Uterus (tissue), 4 donors: ENCODE data around the gene SPINK6. TPM values are rescaled to one million over a fixed set of nuclear protein-coding genes. Genes with fewer than 3 reads are reported as not detected.

Experiments
- DNase-seq, 2 donors: peaks; one replicate each; pipeline ENCODE4 v3.0.0-alpha.2; 2019 to 2020
- H3K27ac ChIP-seq, 2 donors: fragments of 200-600 bp; sonication (generic); 1 replicate in 1 of 2; 2 replicates in 1 of 2; pipeline ENCODE4 v1.5.1; 2016 to 2018
- H3K27me3 ChIP-seq, 2 donors: fragments of 200-600 bp; sonication (generic); one replicate each; pipeline ENCODE4 v1.5.1; 2018 to 2019; ENCODE audit warnings: control low read depth in 1 of 2
- H3K36me3 ChIP-seq, 2 donors: fragments of 200-600 bp; sonication (generic); one replicate each; pipeline ENCODE4 v1.5.1; 2019; ENCODE audit warnings: control low read depth in 1 of 2
- H3K4me1 ChIP-seq, 2 donors: fragments of 200-600 bp; sonication (generic); one replicate each; pipeline ENCODE4 v1.5.1; 2018 to 2019; ENCODE audit warnings: control low read depth in 1 of 2
- H3K4me3 ChIP-seq, 2 donors: fragments of 200-600 bp; sonication (generic); 1 replicate in 1 of 2; 2 replicates in 1 of 2; pipeline ENCODE4 v1.5.1; 2018 to 2019; ENCODE audit warnings: mild to moderate bottlenecking in 1 of 2
- H3K9me3 ChIP-seq, 2 donors: fragments of 200-600 bp; sonication (generic); one replicate each; pipeline ENCODE4 v1.5.1; 2019; ENCODE audit warnings: control low read depth in 1 of 2
- CTCF ChIP-seq, 4 experiments: fragments of 200-600 bp in 2 of 4; fragments of 450-650 bp in 2 of 4; sonication (generic) in 2 of 4; IDR thresholded peaks; one replicate each; pipeline ENCODE4 v1.5.1; 2016 to 2019; ENCODE audit warnings: antibody characterized with exemption in 4 of 4, mild to moderate bottlenecking in 2 of 4, moderate library complexity in 1 of 4
- POLR2A ChIP-seq, 2 donors: fragments of 450-650 bp; IDR thresholded peaks; one replicate each; pipeline ENCODE4 v1.6.1; 2016; ENCODE audit warnings: antibody characterized with exemption in 2 of 2, mild to moderate bottlenecking in 1 of 2, moderate library complexity in 1 of 2
- intact Hi-C: fragments of 100-400 bp; cut with DNase I; formaldehyde crosslinking; loops from one replicate; pipeline ENCODE4 v1.15.1; 2023; ENCODE audit warnings: low total_unique reads
- total RNA-seq, 4 donors: library from RNA; depleted of rRNA in 3 of 4; stranded (reverse); fragments of >200 nt in 3 of 4; gene quantifications; one replicate each; pipeline versions ENCODE4 v1.1.0 to v1.2.4, GENCODE V29; 2014 to 2023
- donor health status: DM: yes; HTN: yes; CAD: no.

The SPINK6 gene
- total RNA-seq = not detected

GRCh38 chr5:148202531-148203203, at the start of gene SPINK6:
TSS of gene SPINK6 (plus strand) at chr5:148203042. CDS start at chr5:148203097, 55 bp downstream.
- intact Hi-C loops = no loop called here
- H3K4me1 ChIP-seq = no peaks in the 10 kb centered on the region
- no peak within 1 kb of the TSS for H3K4me3 ChIP-seq
- DNase-seq = no peak
- H3K27me3 ChIP-seq = no peaks in the 10 kb centered on the region
- TF ChIP-seq CTCF (IDR thresholded peaks at IDR 0.05) (no peak), POLR2A (IDR thresholded peaks at IDR 0.05) (no peak)
- no peaks in the 10 kb centered on the region for H3K9me3 ChIP-seq
- no peak within 1 kb of the TSS for H3K27ac ChIP-seq
- H3K36me3 ChIP-seq = no peaks in the 10 kb centered on the region

- no peak overlapping the region for H3K27ac ChIP-seq
- H3K4me3 ChIP-seq = no peak overlapping the region
- TF ChIP-seq CTCF (IDR thresholded peaks at IDR 0.05) = no peak
- no peak for TF ChIP-seq POLR2A (IDR thresholded peaks at IDR 0.05)
- intact Hi-C loops = no loop called here
- H3K4me1 ChIP-seq = no peaks in the 10 kb centered on the region
- no peaks in the 10 kb centered on the region for H3K36me3 ChIP-seq
- H3K9me3 ChIP-seq = no peaks in the 10 kb centered on the region
- H3K27me3 ChIP-seq = no peaks in the 10 kb centered on the region
- DNase-seq = no peak
These were observed 46.2 kb upstream of the SPINK6 start for GRCh38 chr5:148156609-148157008.

- no peak overlapping the region for H3K27ac ChIP-seq
- no peaks in the 10 kb centered on the region for H3K4me1 ChIP-seq
- TF ChIP-seq POLR2A (IDR thresholded peaks at IDR 0.05) = no peak
- TF ChIP-seq CTCF (IDR thresholded peaks at IDR 0.05) = no peak
- DNase-seq = no peak
- no peak overlapping the region for H3K4me3 ChIP-seq
- H3K27me3 ChIP-seq = no peaks in the 10 kb centered on the region
- intact Hi-C loops = no loop called here
- H3K9me3 ChIP-seq = no peaks in the 10 kb centered on the region
- H3K36me3 ChIP-seq = no peaks in the 10 kb centered on the region
These were observed 40.8 kb upstream of the SPINK6 start for GRCh38 chr5:148162038-148162437.

GRCh38 chr5:148163345-148163744, 39.5 kb upstream of the SPINK6 start:
- intact Hi-C loops = no loop called here
- no peaks in the 10 kb centered on the region for H3K36me3 ChIP-seq
- H3K4me3 ChIP-seq = no peak overlapping the region
- H3K4me1 ChIP-seq = no peaks in the 10 kb centered on the region
- DNase-seq = no peak
- no peaks in the 10 kb centered on the region for H3K9me3 ChIP-seq
- TF ChIP-seq CTCF (IDR thresholded peaks at IDR 0.05) = no peak
- no peak for TF ChIP-seq POLR2A (IDR thresholded peaks at IDR 0.05)
- no peak overlapping the region for H3K27ac ChIP-seq
- H3K27me3 ChIP-seq = no peaks in the 10 kb centered on the region

GRCh38 chr5:148166550-148167283, 36.1 kb upstream of the SPINK6 start:
- intact Hi-C loops = no loop called here
- H3K9me3 ChIP-seq = no peaks in the 10 kb centered on the region

More at GRCh38 chr5:148166550-148167283, 36.1 kb upstream of the SPINK6 start:
- Histone ChIP-seq H3K27me3 (no peaks in the 10 kb centered on the region), H3K4me3 (no peak overlapping the region), H3K36me3 (no peaks in the 10 kb centered on the region), H3K4me1 (no peaks in the 10 kb centered on the region), H3K27ac (no peak overlapping the region)
- TF ChIP-seq CTCF (IDR thresholded peaks at IDR 0.05) = no peak
- TF ChIP-seq POLR2A (IDR thresholded peaks at IDR 0.05) = no peak
- DNase-seq = no peak
